NCI-H2171 (cell line): ENCODE results near the gene CANT1.

Experiments used
- DNase-seq: peaks from one replicate; lab custom pipeline; 2025; lab: John Stamatoyannopoulos, UW

The CANT1 gene

DNA sequence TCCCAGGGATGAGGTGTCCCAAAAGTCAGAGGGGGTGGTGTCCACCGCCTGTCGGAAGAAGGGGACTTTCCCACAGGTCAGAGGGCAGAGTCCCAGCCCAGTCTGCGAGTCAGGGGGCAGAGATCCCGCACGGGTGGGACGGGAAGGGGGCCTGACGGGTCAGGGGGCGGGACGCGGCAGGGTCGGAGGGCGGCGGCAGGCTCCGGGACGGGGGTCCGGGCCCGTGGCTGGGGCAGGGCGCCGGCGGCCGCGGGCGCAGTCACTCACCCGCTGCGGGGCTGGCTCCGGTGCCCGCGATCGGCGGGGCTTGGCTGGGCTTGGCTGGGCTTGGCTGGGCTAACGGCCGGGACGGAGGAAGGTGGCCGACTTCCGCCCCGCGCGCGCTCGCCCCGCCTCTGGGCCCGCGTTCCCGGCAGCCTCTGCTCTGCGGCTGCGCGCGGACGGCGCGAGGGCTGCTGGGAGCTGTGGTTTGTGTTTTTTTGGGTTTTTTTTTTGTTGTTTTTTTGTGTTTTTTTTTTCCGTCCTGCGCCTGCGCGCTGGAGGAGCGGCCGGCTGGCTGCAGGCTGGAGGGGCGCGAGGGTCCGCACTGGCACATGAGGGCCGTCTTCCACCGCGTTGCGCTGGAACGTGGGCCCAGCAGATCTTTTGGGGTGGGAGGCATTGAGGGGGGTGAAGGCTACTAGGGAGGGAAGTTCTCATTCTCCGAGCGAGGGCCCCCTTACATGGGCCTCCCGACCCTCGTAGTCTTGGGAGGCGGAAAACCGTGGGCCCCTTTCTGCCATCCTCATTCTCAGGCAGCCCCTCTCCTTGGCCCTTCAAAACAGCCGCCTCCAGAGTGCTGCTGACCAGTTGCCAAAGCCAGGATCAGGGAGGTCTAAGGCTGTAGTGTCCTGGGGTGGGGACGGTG is at the start of gene CANT1:
CANT1 (minus strand) TSS at position 368 of the 907 bp plus-strand sequence. CDS start 12,142 bp downstream, outside the sequence.
- peak; percentile 91 for DNase-seq

DNA sequence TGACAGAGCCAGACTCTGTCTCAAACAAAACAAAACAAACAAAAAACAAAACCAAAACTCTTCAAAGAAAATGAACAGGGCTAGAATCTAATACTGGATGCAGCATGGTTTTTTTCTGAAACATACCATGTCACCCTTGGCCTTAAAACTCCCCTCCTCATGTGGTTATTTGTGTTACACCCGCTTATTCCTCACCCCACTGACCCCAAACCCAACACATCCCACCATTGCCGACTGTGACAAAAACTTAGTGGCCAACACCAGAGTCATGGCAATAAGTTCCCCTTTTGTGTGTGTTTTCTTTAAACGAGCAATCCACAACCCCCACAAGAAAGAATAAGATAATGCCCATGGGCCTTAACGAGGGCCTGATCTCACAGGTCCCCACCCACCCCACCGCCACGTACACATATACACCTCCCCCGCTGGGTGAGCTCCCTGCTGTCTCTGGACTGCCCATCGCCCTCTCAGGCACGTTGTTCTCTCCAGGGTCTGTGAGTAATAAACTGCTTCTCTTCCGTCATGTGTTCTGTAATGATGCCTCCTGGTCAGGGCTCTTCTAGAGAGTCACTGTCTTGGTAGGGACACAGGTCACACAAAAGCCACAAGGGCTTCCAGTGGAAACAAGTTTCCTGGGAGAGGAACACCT is 48.3 kb upstream of the CANT1 start:
- no peak for DNase-seq

- DNase-seq, result no peak
Measured at GRCh38 chr17:79055197-79055596, 45.6 kb upstream of the CANT1 start.

DNA sequence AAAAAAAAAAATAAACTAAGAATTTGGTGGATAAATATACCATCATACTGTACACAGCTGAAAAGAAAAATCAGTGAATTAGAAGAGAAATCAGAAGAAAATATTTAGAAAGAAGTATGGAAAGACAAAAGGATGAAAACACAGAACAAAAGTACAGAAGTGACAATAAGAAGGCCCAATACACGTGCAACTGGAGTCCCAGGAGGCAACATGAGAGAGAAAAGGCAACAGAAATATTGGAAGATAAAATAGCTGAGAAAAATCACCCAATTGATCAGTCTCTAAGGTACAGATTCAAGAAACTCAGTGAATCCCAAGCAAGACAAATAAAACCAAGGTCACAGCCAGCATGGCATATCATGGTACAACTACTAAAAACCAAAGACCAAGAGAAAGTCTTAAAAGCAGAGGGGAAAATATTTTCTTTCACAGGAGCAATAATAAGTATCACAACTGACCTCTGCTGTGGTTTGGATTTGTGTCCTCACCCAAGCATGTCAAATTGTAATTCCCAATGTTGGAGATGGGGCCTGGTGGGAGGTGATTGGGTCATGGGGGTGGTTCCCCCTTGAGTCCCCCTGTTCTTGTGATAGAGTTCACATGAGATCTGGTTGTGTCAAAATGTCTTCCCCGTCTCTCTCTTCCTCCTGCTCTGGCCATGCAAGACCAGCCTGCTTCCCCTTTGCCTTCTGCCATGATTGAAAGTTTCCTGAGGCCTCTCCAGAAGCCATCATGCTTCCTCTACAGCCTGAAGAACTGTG is 44.8 kb upstream of the CANT1 start:
- no peak for DNase-seq

GRCh38 chr17:79053251-79053925 is 43.8 kb upstream of the CANT1 start:
- DNase-seq, result no peak

GRCh38 chr17:79052131-79052530 is 42.6 kb upstream of the CANT1 start:
- DNase-seq, result no peak

GRCh38 chr17:79051306-79051705 is 41.7 kb upstream of the CANT1 start:
- no peak for DNase-seq

DNA sequence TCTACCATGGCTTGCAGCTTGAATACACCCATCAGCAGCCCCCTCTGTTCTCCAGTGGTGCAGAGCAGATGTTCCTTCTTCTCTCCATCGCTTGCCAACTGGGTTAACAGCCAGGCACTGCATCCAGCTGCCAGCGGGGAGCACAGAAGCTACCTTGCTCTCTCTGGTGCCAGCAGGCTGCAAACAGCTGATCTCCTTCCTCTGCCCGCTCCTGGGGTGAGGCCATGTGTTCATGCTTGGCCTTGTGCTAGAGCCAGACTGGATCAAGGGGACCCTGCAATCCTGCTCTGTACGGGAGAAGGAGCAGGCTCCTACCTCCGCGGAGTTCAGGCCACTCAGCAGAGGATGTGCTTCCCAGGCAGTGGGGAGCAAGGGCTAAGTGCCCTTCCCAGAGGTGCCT is 41.0 kb upstream of the CANT1 start:
- peak; percentile 66 for DNase-seq

DNA sequence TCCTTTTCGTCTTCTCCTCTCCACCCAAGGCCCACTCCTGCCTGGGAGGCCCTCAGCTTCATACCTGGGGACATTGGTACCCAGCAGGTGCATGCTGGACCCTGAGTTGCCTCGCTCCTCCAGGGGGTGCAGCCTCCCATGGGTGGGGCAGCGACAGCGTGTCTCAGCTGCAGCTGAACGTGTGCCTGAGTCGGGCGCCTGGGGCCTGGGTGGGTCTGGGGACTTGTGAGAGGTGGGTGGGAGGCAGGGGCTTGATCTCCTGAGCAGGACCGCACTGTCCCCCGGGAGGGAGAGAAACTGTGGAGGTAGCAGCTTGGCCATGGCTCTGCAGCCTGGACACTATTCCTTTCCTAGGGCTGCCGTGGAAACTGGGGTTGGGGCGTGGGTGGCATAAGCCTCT is 40.3 kb upstream of the CANT1 start:
- no peak for DNase-seq

GRCh38 chr17:79048826-79049755 is 39.5 kb upstream of the CANT1 start:
- no peak for DNase-seq

DNA sequence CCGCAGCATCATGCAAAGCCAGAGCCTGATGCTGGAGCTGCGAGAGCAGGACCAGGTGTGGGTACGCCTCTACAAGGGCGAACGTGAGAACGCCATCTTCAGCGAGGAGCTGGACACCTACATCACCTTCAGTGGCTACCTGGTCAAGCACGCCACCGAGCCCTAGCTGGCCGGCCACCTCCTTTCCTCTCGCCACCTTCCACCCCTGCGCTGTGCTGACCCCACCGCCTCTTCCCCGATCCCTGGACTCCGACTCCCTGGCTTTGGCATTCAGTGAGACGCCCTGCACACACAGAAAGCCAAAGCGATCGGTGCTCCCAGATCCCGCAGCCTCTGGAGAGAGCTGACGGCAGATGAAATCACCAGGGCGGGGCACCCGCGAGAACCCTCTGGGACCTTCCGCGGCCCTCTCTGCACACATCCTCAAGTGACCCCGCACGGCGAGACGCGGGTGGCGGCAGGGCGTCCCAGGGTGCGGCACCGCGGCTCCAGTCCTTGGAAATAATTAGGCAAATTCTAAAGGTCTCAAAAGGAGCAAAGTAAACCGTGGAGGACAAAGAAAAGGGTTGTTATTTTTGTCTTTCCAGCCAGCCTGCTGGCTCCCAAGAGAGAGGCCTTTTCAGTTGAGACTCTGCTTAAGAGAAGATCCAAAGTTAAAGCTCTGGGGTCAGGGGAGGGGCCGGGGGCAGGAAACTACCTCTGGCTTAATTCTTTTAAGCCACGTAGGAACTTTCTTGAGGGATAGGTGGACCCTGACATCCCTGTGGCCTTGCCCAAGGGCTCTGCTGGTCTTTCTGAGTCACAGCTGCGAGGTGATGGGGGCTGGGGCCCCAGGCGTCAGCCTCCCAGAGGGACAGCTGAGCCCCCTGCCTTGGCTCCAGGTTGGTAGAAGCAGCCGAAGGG is 38.6 kb upstream of the CANT1 start:
- DNase-seq, result no peak

DNA sequence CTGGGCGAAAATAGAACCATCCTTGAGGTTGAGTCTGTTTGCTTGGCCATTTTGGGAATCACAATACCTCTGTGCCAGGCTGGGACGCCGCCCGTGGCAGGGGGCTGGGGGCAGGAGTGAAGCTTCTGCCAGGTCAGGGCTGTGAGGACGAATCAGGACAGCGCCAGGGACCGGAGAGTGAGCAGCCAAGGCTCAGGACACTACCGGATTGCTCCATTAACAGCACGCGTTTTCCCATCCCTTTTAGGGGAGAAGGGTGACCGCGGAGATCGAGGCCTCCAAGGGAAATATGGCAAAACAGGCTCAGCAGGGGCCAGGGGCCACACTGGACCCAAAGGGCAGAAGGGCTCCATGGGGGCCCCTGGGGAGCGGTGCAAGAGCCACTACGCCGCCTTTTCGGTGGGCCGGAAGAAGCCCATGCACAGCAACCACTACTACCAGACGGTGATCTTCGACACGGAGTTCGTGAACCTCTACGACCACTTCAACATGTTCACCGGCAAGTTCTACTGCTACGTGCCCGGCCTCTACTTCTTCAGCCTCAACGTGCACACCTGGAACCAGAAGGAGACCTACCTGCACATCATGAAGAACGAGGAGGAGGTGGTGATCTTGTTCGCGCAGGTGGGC is 37.8 kb upstream of the CANT1 start:
- no peak for DNase-seq

DNA sequence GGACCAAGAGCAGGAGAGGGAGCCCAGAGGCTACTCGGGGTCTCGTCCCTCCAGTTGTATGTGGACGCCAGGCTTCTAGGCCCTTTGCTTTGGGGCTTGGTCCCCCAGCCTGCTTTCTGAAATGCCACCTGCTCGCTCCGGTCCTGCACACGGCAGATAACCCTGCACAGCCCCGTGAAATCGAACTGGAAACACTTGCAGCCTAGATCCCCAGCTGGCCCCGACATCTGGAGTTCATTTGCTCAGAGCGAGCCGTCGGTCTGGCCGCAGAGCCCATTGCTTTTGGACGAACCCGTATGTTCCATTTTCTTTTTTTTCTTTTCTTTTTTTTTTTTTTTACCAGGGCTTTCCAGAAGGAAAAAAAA is 37.3 kb upstream of the CANT1 start:
- peak; percentile 75 for DNase-seq

- DNase-seq, result peak; percentile 76
Measured at GRCh38 chr17:79046197-79046915, 36.8 kb upstream of the CANT1 start.

DNA sequence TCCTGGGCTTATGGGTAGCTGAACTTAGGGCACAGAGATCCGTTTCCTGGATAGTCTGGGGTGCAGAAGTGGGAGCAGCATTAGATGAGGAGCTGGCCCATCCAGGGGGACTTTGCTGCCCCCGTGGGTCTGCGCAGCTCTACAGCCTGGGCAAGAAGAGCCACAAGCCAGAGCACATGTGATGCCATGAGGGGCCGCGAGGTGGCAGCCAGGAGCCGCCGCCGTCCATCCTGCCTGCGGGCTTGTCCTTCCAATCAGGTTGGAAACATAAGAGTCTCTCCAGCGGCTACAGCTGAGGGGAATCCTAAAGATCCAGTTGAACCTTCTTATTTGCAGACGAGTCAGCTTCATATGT is 36.3 kb upstream of the CANT1 start:
- peak; percentile 56 for DNase-seq

DNA sequence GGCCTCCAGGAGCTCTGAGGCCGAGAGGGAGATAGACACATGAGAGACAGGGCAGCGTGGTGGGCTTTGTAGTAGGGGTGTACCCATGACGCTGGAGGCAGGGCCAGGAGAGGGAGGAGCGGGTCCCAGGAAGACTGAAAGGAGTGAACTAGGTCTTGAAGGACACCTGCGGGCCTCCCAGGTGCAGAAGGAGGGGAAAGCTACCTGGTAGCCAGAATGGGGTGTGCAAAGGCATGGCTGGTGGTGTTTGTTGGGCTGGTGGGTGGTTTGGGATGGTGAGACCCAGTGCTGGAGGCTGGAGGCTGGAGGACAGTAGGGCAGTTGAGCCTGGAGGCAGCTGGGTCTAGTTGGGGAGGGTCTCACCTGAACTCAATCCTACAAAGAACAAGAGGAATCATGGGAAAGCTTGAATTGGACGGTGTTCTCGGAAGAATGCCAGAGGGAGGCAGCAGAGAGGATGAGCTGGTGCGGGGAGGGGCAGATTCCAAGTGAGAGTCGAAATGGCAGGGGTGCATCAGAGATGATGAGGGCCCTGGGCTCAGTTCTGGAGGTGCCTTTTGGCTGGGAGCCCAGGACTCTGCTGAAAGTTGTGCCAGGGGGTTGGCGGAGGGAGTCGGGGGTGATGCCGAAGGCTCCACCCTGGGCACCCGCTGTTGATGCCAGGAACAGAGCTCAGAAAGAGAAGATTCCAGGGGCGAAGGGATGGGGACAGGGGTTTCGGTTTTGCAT is 35.6 kb upstream of the CANT1 start:
- no peak for DNase-seq

DNA sequence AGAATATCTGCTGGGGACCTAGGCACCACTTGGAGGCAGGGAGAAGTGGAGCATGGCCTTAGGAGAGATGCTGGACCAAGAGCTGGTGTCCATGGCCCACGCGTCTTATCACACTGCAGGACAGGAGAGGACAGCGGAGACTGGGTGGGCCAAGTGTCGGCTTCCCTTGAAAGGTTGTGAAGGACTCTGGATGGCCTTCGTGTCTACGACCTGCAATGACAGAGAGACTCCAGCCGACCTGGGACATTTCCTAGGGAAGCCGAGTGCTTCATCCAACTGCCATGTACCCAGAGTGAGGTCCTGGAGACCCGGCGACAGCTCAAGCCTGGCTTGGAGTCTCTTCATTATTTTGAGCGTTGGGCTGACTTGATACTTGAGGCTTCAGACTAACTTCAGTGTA is 34.9 kb upstream of the CANT1 start:
- DNase-seq, result no peak

DNA sequence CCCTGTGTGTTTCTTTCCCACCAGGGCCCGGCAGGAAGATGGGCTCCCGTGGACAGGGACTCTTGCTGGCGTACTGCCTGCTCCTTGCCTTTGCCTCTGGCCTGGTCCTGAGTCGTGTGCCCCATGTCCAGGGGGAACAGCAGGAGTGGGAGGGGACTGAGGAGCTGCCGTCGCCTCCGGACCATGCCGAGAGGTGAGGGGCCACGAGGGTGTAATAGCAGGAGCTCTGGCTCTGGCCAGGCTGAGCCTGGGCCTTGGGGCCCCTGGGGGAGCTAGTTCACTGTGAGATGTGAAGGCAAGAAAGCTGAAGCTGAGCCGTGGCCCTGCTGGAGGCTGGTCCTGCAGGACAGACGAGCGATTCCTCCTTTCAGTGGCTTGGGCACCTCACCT is 34.4 kb upstream of the CANT1 start:
- DNase-seq, result no peak
